GM12878 (cell line): ENCODE measurements around the gene HMGCS1.

ENCODE experiments used
- BACH1 ChIP-seq: fragments of 450-650 bp; IDR thresholded peaks from 2 replicates; pipeline ENCODE4 v1.6.1; 2017; ENCODE audit warnings: mild to moderate bottlenecking, borderline replicate concordance
- FOS ChIP-seq: IDR thresholded peaks from 3 replicates; pipeline ENCODE4 v1.6.1; 2011; ENCODE audit warnings: borderline replicate concordance; ENCODE audit not compliant: insufficient read length; ENCODE audit errors: extremely low read depth
- POLR2A ChIP-seq: IDR thresholded peaks from 2 replicates; pipeline ENCODE4 v1.6.1; 2011; ENCODE audit warnings: low read depth, mild to moderate bottlenecking, low read length
- TF ChIP-seq, protein P1 (sequence below), 3 experiments: IDR thresholded peaks in 2 of 3; conservative IDR thresholded peaks in 1 of 3; 2 replicates each; pipeline ENCODE4 v1.5.1; 2011; ENCODE audit warnings: low read depth in 3 of 3, low read length in 3 of 3, mild to moderate bottlenecking in 3 of 3, control low read depth in 2 of 3, moderate library complexity in 2 of 3, inconsistent platforms in 1 of 3, mixed read lengths in 1 of 3; ENCODE audit not compliant: control insufficient read depth in 2 of 3, insufficient read depth in 1 of 3; ENCODE audit errors: extremely low read depth in 1 of 3
- TF ChIP-seq, protein P2 (sequence below): fragments of 450-650 bp; IDR thresholded peaks from 2 replicates; pipeline ENCODE4 v1.6.1; 2016; ENCODE audit warnings: mild to moderate bottlenecking, moderate library complexity, borderline replicate concordance
- TF ChIP-seq, protein P3 (sequence below): fragments of 450-650 bp; IDR thresholded peaks from 2 replicates; pipeline ENCODE4 v1.6.1; 2017; ENCODE audit warnings: mild to moderate bottlenecking, moderate library complexity

DNA sequence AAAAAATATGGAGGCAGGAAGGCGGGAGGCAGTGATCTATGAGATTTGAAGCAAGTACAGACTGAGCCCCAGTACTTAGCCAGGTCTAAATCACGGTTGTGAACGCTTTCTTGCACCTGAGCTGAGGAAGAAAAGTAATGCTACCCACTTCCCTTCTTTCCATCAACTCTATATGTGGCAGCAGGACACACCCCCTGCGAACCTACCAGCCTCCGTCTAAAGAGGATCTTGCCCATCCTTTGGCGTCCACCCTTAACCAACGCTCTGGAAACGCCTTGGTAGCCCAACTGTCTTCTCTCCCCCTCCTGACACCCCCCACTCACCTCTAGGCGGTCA is 545 bp downstream of the HMGCS1 start:
- TF ChIP-seq, protein P1, sequence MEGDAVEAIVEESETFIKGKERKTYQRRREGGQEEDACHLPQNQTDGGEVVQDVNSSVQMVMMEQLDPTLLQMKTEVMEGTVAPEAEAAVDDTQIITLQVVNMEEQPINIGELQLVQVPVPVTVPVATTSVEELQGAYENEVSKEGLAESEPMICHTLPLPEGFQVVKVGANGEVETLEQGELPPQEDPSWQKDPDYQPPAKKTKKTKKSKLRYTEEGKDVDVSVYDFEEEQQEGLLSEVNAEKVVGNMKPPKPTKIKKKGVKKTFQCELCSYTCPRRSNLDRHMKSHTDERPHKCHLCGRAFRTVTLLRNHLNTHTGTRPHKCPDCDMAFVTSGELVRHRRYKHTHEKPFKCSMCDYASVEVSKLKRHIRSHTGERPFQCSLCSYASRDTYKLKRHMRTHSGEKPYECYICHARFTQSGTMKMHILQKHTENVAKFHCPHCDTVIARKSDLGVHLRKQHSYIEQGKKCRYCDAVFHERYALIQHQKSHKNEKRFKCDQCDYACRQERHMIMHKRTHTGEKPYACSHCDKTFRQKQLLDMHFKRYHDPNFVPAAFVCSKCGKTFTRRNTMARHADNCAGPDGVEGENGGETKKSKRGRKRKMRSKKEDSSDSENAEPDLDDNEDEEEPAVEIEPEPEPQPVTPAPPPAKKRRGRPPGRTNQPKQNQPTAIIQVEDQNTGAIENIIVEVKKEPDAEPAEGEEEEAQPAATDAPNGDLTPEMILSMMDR (IDR thresholded peaks at IDR 0.05 in 2 of 3, conservative IDR thresholded peaks at IDR 0.05 in 1 of 3; ENCODE audit: control insufficient read depth in 2 of 3, extremely low read depth in 1 of 3, insufficient read depth in 1 of 3, low read depth in 3 of 3, low read length in 3 of 3) = no peak
- TF ChIP-seq FOS = no peak
- TF ChIP-seq POLR2A = no peak
- TF ChIP-seq, protein P2, sequence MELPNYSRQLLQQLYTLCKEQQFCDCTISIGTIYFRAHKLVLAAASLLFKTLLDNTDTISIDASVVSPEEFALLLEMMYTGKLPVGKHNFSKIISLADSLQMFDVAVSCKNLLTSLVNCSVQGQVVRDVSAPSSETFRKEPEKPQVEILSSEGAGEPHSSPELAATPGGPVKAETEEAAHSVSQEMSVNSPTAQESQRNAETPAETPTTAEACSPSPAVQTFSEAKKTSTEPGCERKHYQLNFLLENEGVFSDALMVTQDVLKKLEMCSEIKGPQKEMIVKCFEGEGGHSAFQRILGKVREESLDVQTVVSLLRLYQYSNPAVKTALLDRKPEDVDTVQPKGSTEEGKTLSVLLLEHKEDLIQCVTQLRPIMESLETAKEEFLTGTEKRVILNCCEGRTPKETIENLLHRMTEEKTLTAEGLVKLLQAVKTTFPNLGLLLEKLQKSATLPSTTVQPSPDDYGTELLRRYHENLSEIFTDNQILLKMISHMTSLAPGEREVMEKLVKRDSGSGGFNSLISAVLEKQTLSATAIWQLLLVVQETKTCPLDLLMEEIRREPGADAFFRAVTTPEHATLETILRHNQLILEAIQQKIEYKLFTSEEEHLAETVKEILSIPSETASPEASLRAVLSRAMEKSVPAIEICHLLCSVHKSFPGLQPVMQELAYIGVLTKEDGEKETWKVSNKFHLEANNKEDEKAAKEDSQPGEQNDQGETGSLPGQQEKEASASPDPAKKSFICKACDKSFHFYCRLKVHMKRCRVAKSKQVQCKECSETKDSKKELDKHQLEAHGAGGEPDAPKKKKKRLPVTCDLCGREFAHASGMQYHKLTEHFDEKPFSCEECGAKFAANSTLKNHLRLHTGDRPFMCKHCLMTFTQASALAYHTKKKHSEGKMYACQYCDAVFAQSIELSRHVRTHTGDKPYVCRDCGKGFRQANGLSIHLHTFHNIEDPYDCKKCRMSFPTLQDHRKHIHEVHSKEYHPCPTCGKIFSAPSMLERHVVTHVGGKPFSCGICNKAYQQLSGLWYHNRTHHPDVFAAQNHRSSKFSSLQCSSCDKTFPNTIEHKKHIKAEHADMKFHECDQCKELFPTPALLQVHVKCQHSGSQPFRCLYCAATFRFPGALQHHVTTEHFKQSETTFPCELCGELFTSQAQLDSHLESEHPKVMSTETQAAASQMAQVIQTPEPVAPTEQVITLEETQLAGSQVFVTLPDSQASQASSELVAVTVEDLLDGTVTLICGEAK = no peak
- TF ChIP-seq, protein P3, sequence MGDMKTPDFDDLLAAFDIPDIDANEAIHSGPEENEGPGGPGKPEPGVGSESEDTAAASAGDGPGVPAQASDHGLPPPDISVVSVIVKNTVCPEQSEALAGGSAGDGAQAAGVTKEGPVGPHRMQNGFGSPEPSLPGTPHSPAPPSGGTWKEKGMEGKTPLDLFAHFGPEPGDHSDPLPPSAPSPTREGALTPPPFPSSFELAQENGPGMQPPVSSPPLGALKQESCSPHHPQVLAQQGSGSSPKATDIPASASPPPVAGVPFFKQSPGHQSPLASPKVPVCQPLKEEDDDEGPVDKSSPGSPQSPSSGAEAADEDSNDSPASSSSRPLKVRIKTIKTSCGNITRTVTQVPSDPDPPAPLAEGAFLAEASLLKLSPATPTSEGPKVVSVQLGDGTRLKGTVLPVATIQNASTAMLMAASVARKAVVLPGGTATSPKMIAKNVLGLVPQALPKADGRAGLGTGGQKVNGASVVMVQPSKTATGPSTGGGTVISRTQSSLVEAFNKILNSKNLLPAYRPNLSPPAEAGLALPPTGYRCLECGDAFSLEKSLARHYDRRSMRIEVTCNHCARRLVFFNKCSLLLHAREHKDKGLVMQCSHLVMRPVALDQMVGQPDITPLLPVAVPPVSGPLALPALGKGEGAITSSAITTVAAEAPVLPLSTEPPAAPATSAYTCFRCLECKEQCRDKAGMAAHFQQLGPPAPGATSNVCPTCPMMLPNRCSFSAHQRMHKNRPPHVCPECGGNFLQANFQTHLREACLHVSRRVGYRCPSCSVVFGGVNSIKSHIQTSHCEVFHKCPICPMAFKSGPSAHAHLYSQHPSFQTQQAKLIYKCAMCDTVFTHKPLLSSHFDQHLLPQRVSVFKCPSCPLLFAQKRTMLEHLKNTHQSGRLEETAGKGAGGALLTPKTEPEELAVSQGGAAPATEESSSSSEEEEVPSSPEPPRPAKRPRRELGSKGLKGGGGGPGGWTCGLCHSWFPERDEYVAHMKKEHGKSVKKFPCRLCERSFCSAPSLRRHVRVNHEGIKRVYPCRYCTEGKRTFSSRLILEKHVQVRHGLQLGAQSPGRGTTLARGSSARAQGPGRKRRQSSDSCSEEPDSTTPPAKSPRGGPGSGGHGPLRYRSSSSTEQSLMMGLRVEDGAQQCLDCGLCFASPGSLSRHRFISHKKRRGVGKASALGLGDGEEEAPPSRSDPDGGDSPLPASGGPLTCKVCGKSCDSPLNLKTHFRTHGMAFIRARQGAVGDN = no peak
- TF ChIP-seq BACH1 = no peak
